ENCODE data around the gene CAPN1. TPM values are rescaled to one million over a fixed set of nuclear protein-coding genes. Genes with fewer than 3 reads are reported as not detected.
"Not testable (repeated sequence)": the region's sequence is repeated elsewhere in the genome, so short reads cannot be mapped to it uniquely, and the experiment has no call there.

CAPN1 gene
- total RNA-seq, 1 donor from 2014 or later = 87.1 TPM

- DNase-seq = peak; percentile 87
- Mint-ChIP-seq H3K36me3 (ENCODE audit: low read depth) (no peaks in the 10 kb centered on the region), H3K4me3 (peak overlapping the region; percentile 85), H3K27me3 (peaks cover 26% of the 10 kb centered on the region), H3K9me3 (no peaks in the 10 kb centered on the region), H3K27ac (no peak overlapping the region), H3K4me1 (peaks cover 9% of the 10 kb centered on the region)
- intact Hi-C loops (cut with micrococcal nuclease) = loop anchor here (5.0 kb wide), 2 partner anchors 37 to 92 kb away; partner anchors contain the start of gene POLA2
These were observed 43.8 kb downstream of the CAPN1 start for GRCh38 chr11:65225279-65226102.

- Mint-ChIP-seq H3K36me3 (ENCODE audit: low read depth) (no peaks in the 10 kb centered on the region), H3K27ac (no peak overlapping the region), H3K4me3 (peak overlapping the region; percentile 85), H3K4me1 (peaks cover 9% of the 10 kb centered on the region), H3K27me3 (peaks cover 26% of the 10 kb centered on the region), H3K9me3 (no peaks in the 10 kb centered on the region)
- DNase-seq = no peak
- intact Hi-C loops (cut with micrococcal nuclease) = loop anchor here (5.0 kb wide), 2 partner anchors 36 to 91 kb away; partner anchors contain the start of gene POLA2
These were observed 44.3 kb downstream of the CAPN1 start for GRCh38 chr11:65226103-65226442.

GRCh38 chr11:65227879-65228278 lies 46.2 kb downstream of the CAPN1 start:
- intact Hi-C loops (cut with micrococcal nuclease) = loop anchor here (5.0 kb wide), 2 partner anchors 34 to 89 kb away; partner anchors contain the start of gene POLA2
- Mint-ChIP-seq H3K27ac (no peak overlapping the region), H3K36me3 (ENCODE audit: low read depth) (no peaks in the 10 kb centered on the region), H3K27me3 (peaks cover 26% of the 10 kb centered on the region), H3K4me3 (no peak overlapping the region), H3K9me3 (no peaks in the 10 kb centered on the region), H3K4me1 (peaks cover 9% of the 10 kb centered on the region)
- DNase-seq = no peak

- H3K4me3 Mint-ChIP-seq = no peak overlapping the region
- H3K27me3 Mint-ChIP-seq = peaks cover 1% of the 10 kb centered on the region
- no peaks in the 10 kb centered on the region for H3K36me3 Mint-ChIP-seq (ENCODE audit: low read depth)
- no peak overlapping the region for H3K27ac Mint-ChIP-seq
- intact Hi-C loops (cut with micrococcal nuclease) = no loop called here
- DNase-seq = no peak
- no peaks in the 10 kb centered on the region for H3K4me1 Mint-ChIP-seq
- H3K9me3 Mint-ChIP-seq = no peaks in the 10 kb centered on the region
These were observed 54.7 kb downstream of the CAPN1 start for GRCh38 chr11:65236194-65237059.

- H3K27me3 Mint-ChIP-seq; H3K9me3 Mint-ChIP-seq; H3K4me3 Mint-ChIP-seq; intact Hi-C loops (cut with micrococcal nuclease); H3K27ac Mint-ChIP-seq; H3K36me3 Mint-ChIP-seq (ENCODE audit: low read depth); H3K4me1 Mint-ChIP-seq; DNase-seq: not testable (repeated sequence)
These were observed 56.6 kb downstream of the CAPN1 start for GRCh38 chr11:65238302-65238701.

- intact Hi-C loops (cut with micrococcal nuclease) = no loop called here
- peaks cover 8% of the 10 kb centered on the region for H3K9me3 Mint-ChIP-seq
- no peaks in the 10 kb centered on the region for H3K4me1 Mint-ChIP-seq
- DNase-seq = no peak
- peaks cover 3% of the 10 kb centered on the region for H3K36me3 Mint-ChIP-seq (ENCODE audit: low read depth)
- H3K27me3 Mint-ChIP-seq = no peaks in the 10 kb centered on the region
- H3K4me3 Mint-ChIP-seq = no peak overlapping the region
- H3K27ac Mint-ChIP-seq = no peak overlapping the region
These were observed 59.4 kb downstream of the CAPN1 start for GRCh38 chr11:65241134-65241533.

- no peaks in the 10 kb centered on the region for H3K4me1 Mint-ChIP-seq
- H3K9me3 Mint-ChIP-seq = peaks cover 8% of the 10 kb centered on the region
- no peak overlapping the region for H3K27ac Mint-ChIP-seq
- H3K4me3 Mint-ChIP-seq = no peak overlapping the region
- no peaks in the 10 kb centered on the region for H3K27me3 Mint-ChIP-seq
- intact Hi-C loops (cut with micrococcal nuclease) = no loop called here
- peaks cover 3% of the 10 kb centered on the region for H3K36me3 Mint-ChIP-seq (ENCODE audit: low read depth)
- DNase-seq = no peak
These were observed 60.0 kb downstream of the CAPN1 start for GRCh38 chr11:65241692-65242091.

- intact Hi-C loops (cut with micrococcal nuclease) = no loop called here
These were observed 60.7 kb downstream of the CAPN1 start for GRCh38 chr11:65242389-65242788.

GRCh38 chr11:65243797-65244196 lies 62.1 kb downstream of the CAPN1 start:
- Mint-ChIP-seq H3K27ac (no peak overlapping the region), H3K4me1 (no peaks in the 10 kb centered on the region), H3K36me3 (ENCODE audit: low read depth) (peaks cover 3% of the 10 kb centered on the region), H3K9me3 (peaks cover 8% of the 10 kb centered on the region), H3K4me3 (no peak overlapping the region), H3K27me3 (no peaks in the 10 kb centered on the region)
- intact Hi-C loops (cut with micrococcal nuclease) = no loop called here
- DNase-seq = no peak

More at GRCh38 chr11:65242389-65242788, 60.7 kb downstream of the CAPN1 start:
- H3K9me3 Mint-ChIP-seq = peaks cover 8% of the 10 kb centered on the region
- no peak for DNase-seq
- no peaks in the 10 kb centered on the region for H3K27me3 Mint-ChIP-seq
- no peaks in the 10 kb centered on the region for H3K4me1 Mint-ChIP-seq
- H3K27ac Mint-ChIP-seq = no peak overlapping the region
- H3K4me3 Mint-ChIP-seq = no peak overlapping the region
- H3K36me3 Mint-ChIP-seq (ENCODE audit: low read depth) = peaks cover 3% of the 10 kb centered on the region

- H3K4me3 Mint-ChIP-seq; H3K27ac Mint-ChIP-seq; DNase-seq; H3K27me3 Mint-ChIP-seq; H3K9me3 Mint-ChIP-seq; intact Hi-C loops (cut with micrococcal nuclease); H3K4me1 Mint-ChIP-seq; H3K36me3 Mint-ChIP-seq (ENCODE audit: low read depth): not testable (repeated sequence)
These were observed 63.3 kb downstream of the CAPN1 start for GRCh38 chr11:65245046-65245445.

- no peak for DNase-seq
- Mint-ChIP-seq H3K9me3 (peaks cover 8% of the 10 kb centered on the region), H3K4me3 (no peak overlapping the region)
These were observed 64.8 kb downstream of the CAPN1 start for GRCh38 chr11:65246506-65246905.

GRCh38 chr11:65248184-65248710 lies 66.5 kb downstream of the CAPN1 start:
- H3K27me3 Mint-ChIP-seq; H3K36me3 Mint-ChIP-seq (ENCODE audit: low read depth); DNase-seq; intact Hi-C loops (cut with micrococcal nuclease); H3K4me1 Mint-ChIP-seq; H3K4me3 Mint-ChIP-seq; H3K9me3 Mint-ChIP-seq; H3K27ac Mint-ChIP-seq: not testable (repeated sequence)

More at GRCh38 chr11:65246506-65246905, 64.8 kb downstream of the CAPN1 start:
- no peaks in the 10 kb centered on the region for H3K4me1 Mint-ChIP-seq
- H3K36me3 Mint-ChIP-seq (ENCODE audit: low read depth) = peaks cover 3% of the 10 kb centered on the region
- intact Hi-C loops (cut with micrococcal nuclease) = no loop called here
- H3K27me3 Mint-ChIP-seq = no peaks in the 10 kb centered on the region
- no peak overlapping the region for H3K27ac Mint-ChIP-seq

GRCh38 chr11:65251476-65251875 lies 69.7 kb downstream of the CAPN1 start:
- Mint-ChIP-seq H3K36me3 (ENCODE audit: low read depth) (no peaks in the 10 kb centered on the region), H3K27ac (no peak overlapping the region), H3K4me1 (no peaks in the 10 kb centered on the region), H3K27me3 (peaks cover 6% of the 10 kb centered on the region), H3K9me3 (no peaks in the 10 kb centered on the region), H3K4me3 (no peak overlapping the region)
- intact Hi-C loops (cut with micrococcal nuclease) = no loop called here
- DNase-seq = no peak

GRCh38 chr11:65254724-65255123 lies 73.0 kb downstream of the CAPN1 start:
- H3K4me3 Mint-ChIP-seq = no peak overlapping the region
- intact Hi-C loops (cut with micrococcal nuclease) = no loop called here

More at GRCh38 chr11:65254724-65255123, 73.0 kb downstream of the CAPN1 start:
- Mint-ChIP-seq H3K9me3 (no peaks in the 10 kb centered on the region), H3K27me3 (peaks cover 8% of the 10 kb centered on the region), H3K4me1 (peaks cover 2% of the 10 kb centered on the region), H3K36me3 (ENCODE audit: low read depth) (no peaks in the 10 kb centered on the region), H3K27ac (no peak overlapping the region)
- DNase-seq = no peak
